Thyroid gland (tissue), 4 donors: ENCODE data around the gene MYL11.

ENCODE experiments used
- POLR2A ChIP-seq, 2 donors: fragments of 450-650 bp; IDR thresholded peaks; one replicate each; pipeline ENCODE4 v1.6.1; 2017; ENCODE audit warnings: antibody characterized with exemption in 2 of 2, mild to moderate bottlenecking in 2 of 2, moderate library complexity in 1 of 2
- TF ChIP-seq, protein P1 (sequence below), 6 experiments: fragments of 200-600 bp in 3 of 6; fragments of 450-650 bp in 3 of 6; sonication (generic) in 3 of 6; IDR thresholded peaks; one replicate each; pipeline ENCODE4 v1.5.1; 2016 to 2019; ENCODE audit warnings: antibody characterized with exemption in 6 of 6, mild to moderate bottlenecking in 2 of 6, inconsistent platforms in 1 of 6, moderate library complexity in 1 of 6

DNA sequence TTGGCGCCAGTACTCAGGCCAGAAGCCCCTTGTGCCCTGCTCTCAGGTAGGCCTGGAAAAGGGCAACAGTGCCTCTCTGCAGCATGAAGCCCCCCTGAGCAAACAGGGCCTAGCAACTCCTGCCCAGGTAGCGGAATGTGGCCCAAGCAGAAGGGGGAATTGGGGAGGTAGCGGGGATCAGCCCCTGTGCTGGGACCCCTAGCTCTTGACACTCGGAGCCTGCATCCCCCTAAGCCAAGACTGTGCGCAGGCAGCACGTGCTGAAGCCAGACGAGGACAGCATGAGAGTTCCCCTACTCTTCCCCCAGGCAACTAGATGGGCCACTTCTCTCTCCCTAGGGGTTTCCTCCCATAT, 18.7 kb upstream of the MYL11 start:
- TF ChIP-seq, protein P1, sequence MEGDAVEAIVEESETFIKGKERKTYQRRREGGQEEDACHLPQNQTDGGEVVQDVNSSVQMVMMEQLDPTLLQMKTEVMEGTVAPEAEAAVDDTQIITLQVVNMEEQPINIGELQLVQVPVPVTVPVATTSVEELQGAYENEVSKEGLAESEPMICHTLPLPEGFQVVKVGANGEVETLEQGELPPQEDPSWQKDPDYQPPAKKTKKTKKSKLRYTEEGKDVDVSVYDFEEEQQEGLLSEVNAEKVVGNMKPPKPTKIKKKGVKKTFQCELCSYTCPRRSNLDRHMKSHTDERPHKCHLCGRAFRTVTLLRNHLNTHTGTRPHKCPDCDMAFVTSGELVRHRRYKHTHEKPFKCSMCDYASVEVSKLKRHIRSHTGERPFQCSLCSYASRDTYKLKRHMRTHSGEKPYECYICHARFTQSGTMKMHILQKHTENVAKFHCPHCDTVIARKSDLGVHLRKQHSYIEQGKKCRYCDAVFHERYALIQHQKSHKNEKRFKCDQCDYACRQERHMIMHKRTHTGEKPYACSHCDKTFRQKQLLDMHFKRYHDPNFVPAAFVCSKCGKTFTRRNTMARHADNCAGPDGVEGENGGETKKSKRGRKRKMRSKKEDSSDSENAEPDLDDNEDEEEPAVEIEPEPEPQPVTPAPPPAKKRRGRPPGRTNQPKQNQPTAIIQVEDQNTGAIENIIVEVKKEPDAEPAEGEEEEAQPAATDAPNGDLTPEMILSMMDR (IDR thresholded peaks at IDR 0.05): no peak
- TF ChIP-seq POLR2A (IDR thresholded peaks at IDR 0.05): no peak
